ENCODE results near the gene SLC8A2. TPM values are rescaled to one million over a fixed set of nuclear protein-coding genes. Genes with fewer than 3 reads are reported as not detected.

Gene SLC8A2
- polyA plus RNA-seq, 5 donors, result 0.07 to 0.19 (median 0.15) TPM; not detected in 1

GRCh38 chr19:47430041-47430802 lies 41.5 kb downstream of the SLC8A2 start:
- DNase-seq, result no peak

DNA sequence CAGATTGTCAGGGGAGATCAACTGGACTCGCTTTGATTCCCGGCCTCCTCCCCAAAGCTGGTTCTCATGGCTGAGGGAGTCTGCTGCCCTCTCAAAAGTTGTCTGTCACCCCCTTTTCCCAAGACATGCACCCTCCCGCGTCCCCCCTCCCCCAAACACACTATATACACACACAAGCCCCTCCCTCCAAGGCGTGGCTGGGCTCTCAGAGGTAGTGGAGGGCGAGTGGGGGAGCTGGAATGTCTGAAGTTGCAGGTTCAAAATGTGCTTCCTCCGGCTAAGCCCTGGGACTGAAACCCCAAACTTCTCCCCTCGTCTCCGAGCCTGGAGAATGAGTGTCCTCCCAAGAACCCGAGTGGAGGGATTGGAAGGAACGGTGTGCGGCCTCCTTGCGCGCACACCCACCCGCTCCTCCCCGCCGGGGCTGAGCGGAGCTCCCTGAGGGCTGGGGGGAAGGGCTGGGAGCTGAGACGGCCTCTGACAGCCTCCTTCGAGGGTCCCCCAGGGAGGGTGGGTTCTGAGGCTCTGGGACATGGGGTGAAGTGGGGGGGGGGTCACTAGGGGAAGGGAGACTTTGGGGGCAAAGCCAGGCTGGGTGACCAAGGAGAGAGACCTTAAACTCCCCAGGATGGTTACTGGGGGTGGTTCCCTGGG lies 42.4 kb downstream of the SLC8A2 start:
- DNase-seq, result no peak

DNA sequence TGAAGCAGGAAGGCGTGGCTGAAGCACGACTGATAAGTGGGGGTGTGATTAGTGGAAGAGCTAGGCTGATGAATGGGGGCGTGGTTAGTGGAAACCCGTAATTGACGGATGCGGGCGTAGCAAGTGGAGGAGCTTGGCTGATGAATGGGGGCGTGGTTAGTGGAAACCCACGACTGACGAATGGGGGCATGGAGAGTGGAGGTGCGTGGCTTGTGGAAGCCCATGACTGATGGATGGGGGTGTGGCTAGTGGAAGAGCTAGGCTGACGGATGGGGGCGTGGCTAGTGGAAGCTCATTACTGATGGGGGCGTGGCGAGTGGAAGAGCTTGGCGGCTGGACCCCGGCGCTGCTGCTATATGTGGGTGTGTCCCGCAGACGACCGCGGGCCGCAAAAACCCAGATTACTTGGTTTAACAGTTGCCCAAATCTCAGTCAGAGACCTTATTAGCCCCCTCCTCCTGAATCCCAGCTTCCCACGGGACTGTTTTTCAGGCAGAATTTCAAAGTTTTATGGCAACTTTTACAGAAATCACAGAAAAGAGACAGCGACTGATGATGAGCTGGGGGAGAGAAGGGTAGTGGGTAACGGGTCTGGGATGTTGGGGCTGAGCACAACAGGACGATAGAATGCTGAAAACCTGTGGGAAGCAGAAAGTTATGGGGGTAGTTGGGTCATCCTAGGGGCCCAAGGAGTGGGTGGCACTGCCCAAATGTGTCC lies 43.4 kb downstream of the SLC8A2 start:
- DNase-seq, result peak; percentile 62

- no peak for DNase-seq
Observed at GRCh38 chr19:47427241-47428176, 44.2 kb downstream of the SLC8A2 start.

DNA sequence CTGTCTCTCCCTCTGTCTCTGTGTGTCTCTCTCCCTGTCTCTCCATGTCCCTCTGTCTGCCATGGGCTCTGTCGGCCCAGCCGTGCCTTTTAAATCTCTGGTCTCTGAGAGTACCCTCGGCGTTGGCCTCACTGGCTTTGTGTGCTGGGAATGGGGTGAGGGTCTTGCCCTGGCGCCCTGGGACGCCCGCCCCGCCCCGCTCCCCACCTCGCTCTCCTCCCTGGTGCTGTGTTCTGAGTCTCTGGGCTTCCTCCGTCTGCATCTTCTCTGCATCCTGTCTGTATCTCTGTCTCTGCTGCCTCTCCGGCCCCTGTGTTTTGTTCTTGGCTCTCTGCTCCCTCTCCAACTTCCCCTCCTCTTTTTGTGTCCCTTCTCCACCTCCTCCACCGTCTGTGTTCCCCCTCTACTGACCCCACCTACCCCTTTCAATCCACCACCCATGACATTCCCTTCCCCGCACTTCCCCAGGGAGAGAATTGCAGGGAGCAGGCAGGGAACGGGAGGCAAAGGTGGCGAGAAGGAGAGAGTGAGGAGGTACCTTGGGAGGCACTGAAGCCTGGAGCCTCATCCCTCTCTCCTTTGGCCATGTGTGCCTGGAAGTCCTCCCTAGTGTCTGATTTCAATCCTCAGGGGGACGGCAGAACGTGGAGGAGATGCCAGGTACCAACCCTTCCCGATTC lies 48.4 kb downstream of the SLC8A2 start:
- DNase-seq, result no peak

DNA sequence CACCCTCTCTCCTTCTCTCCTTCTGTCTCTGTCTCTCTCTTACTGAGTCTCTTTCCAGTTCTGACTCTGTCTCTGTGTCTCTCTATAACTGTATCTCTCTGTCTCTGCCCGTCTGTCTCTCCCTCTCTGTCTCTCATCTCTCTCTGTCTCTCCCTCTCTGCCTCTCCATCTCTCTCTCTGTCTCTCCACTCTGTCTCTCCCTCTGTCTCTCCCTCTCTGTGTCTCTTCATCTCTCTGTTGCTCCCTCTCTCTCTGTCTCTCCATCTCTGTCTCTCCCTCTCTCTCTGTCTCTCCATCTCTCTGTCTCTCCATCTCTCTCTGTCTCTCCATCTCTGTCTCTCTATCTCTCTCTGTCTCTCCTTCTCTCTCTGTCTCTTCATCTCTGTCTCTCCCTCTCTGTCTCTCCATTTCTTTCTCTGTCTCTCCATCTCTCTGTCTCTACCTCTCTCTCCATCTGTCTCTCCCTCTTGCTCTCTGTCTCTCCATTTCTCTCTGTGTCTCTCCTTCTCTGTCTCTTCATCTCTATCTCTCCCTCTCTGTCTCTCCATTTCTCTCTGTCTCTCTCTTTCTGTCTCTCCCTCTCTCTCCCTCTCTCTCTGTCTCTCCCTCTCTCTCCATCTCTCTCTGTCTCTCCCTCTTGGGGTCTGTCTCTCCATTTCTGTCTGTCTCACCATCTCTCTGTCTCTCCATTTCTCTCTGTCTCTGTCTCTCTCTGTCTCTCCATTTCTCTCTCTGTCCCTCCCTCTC lies 49.1 kb downstream of the SLC8A2 start:
- no peak for DNase-seq

- DNase-seq, result no peak
Observed at GRCh38 chr19:47421844-47422395, 49.8 kb downstream of the SLC8A2 start.

DNA sequence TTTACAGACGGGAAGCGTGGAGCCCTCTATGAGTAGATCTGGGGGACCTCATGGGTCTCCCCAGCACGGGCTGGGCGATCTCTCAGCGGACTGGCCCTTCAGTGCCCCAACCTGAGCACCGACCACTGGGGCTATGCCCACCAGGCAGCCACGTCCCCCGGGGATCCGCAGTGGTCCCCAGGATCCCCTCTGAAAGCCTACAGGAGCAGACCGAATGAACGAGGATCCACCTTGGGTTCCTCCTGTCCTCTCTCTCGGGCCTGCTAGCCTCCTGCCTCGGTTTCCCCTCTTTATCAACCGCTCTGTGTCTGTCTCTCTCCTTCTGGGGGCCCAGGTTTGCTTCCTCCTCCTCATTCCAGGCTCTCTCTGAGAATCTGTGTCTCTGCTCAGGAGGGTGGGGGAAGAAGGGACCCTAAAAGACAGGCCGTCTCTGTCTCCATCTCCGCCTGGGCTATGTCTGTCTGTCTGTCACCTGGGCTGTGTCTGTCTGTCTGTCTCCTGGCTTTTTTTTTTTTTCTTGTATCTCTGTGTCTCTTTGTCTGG lies 50.4 kb downstream of the SLC8A2 start:
- DNase-seq, result no peak

- DNase-seq, result no peak
Observed at GRCh38 chr19:47419789-47420188, 51.9 kb downstream of the SLC8A2 start.

GRCh38 chr19:47419030-47419783 lies 52.5 kb downstream of the SLC8A2 start, which contains the start of gene MEIS3:
MEIS3 (minus strand) TSS chr19:47419527; CDS start chr19:47419081, 446 bp downstream.
- no peak for DNase-seq

GRCh38 chr19:47418692-47419029 lies 53.0 kb downstream of the SLC8A2 start:
- no peak for DNase-seq

DNA sequence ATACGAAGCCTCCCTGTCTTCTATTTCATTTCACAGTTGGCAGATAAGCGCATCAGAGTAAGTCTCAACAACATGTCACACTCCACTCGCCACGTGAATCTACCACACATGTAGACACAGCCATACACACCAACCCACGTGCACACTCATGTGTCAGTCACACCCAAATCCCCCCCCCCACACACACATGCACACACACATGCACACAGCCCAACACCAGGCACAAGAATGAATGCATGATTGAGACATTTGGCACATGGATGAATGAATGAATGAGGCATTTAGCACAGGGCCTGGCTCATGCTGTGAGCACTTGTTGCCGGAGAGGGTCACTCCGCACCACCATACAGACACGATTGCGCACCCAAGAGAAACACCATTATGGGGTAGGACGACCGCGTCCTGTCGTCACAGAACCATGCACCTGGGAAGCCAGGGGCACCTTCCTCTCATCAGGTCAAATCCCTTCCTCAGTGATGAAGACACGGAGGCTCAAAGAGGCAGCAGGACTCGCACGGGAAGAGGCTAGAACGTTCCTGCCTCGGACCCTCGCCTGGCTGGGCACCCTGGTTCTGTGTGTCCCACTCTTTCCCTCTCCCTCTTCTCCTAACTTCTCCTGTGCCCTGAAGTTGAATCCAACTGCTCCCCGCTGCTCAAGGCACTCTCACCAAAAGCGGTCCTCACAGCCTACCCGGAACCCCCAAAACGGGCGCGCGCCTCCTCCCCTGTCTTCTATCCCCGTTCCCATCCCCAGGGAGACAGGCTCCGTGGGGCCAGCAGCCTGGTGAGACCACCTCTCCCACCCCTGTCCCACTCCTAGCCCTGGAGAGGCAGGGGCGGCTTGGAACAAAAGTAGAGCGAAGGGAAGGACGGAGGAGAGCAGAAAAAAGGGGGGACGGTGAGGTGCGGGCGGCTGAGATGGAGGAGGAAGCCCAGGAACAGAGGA lies 53.7 kb downstream of the SLC8A2 start:
- no peak for DNase-seq

GRCh38 chr19:47417107-47417745 lies 54.5 kb downstream of the SLC8A2 start:
- no peak for DNase-seq

- no peak for DNase-seq
Observed at GRCh38 chr19:47416643-47416985, 55.1 kb downstream of the SLC8A2 start.

GRCh38 chr19:47415953-47416642 lies 55.6 kb downstream of the SLC8A2 start:
- DNase-seq, result no peak

GRCh38 chr19:47414469-47414868 lies 57.2 kb downstream of the SLC8A2 start:
- no peak for DNase-seq

DNA sequence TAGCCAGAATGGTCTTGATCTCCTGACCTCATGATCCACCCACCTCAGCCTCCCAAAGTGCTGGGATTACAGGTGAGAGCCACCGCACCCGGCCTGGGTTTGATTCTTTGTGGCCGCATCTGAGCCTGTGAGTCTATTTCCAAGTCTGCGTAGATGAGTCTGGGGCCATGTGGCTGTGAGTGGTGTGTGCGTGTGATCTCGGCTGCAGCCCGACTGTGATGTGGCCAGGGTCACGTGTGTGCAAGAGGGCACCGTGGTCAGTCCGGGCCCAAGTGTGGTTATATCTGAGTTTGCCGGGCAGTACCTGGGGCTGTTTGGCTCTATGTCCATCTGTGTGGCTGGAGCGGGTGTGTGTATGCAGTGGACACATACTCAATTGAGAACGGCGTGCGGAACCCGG lies 57.8 kb downstream of the SLC8A2 start:
- no peak for DNase-seq

Measured in right lung (tissue), 5 donors.